Endothelial cell of umbilical vein (primary cell): ENCODE measurements around the gene UBE2E1. TPM values are rescaled to one million over a fixed set of nuclear protein-coding genes. Genes with fewer than 3 reads are reported as not detected.
A peak's percentile ranks its signal among the peaks of the same experiment; 100 is the strongest.

Experiments used
- BruUV-seq: library from RNA; stranded (reverse); fragments of 400-500 nt; replicated peaks from 2 replicates; lab custom pipeline; 2021; lab: Mats Ljungman, UMichigan
- CTCF ChIA-PET: fragments of 300-600, 350-600 bp; sonication (Branson Sonifier 250); formaldehyde crosslinking; loops from one replicate; lab custom pipeline; 2021; ENCODE audit warnings: antibody characterized with exemption, inconsistent platforms; lab: Charles Lee
- POLR2A ChIA-PET: fragments of 300-600, 350-600 bp; sonication (Branson Sonifier 250); formaldehyde crosslinking; loops from one replicate; lab custom pipeline; 2021; ENCODE audit warnings: antibody characterized with exemption, inconsistent platforms; lab: Charles Lee
- DNase-seq: peaks from one replicate; pipeline ENCODE4 v3.0.0-alpha.2; 2011; ENCODE audit warnings: low read depth, low spot score
- FAIRE-seq: peaks from 2 replicates; lab custom pipeline; 2011; peaks lifted over from hg19 to GRCh38; lab: Jason Lieb, UNC
- H2AFZ ChIP-seq: 2 replicates; pipeline ENCODE4 v1.6.0; 2012; ENCODE audit warnings: low read depth, low read length, control low read depth, inconsistent platforms
- H3K27ac ChIP-seq: 2 replicates; pipeline ENCODE4 v1.5.1; 2011; ENCODE audit warnings: low read depth, mild to moderate bottlenecking, control low read depth, low read length, moderate library complexity; ENCODE audit not compliant: insufficient read depth
- H3K27me3 ChIP-seq, 2 experiments: 2 replicates each; pipeline versions ENCODE4 v1.6.0 to v1.6.1; 2011; ENCODE audit warnings: low read length in 2 of 2, mixed read lengths in 1 of 2; ENCODE audit not compliant: control insufficient read depth in 2 of 2, insufficient read depth in 2 of 2
- H3K36me3 ChIP-seq, 2 experiments: 2 replicates in 1 of 2; 3 replicates in 1 of 2; pipeline ENCODE4 v1.5.1; 2011; ENCODE audit warnings: low read length in 2 of 2, mild to moderate bottlenecking in 1 of 2, moderate library complexity in 1 of 2; ENCODE audit not compliant: control insufficient read depth in 2 of 2, insufficient read depth in 2 of 2; ENCODE audit errors: extremely low read depth in 1 of 2
- H3K4me1 ChIP-seq: 3 replicates; pipeline ENCODE4 v1.5.1; 2011; ENCODE audit warnings: mild to moderate bottlenecking, low read length; ENCODE audit not compliant: control insufficient read depth, insufficient read depth; ENCODE audit errors: extremely low read depth
- H3K4me2 ChIP-seq: 2 replicates; pipeline ENCODE4 v1.6.1; 2011; ENCODE audit warnings: low read length, control low read depth, mixed read lengths; ENCODE audit not compliant: insufficient read depth
- H3K4me3 ChIP-seq, 3 experiments: fragments of 200-600 bp in 1 of 3; sonication (generic), shearing (Covaris generic) in 1 of 3; replicated peaks in 1 of 3; 2 replicates each; pipeline ENCODE4 v1.5.1; 2011 to 2016; ENCODE audit warnings: control low read depth in 3 of 3, low read length in 3 of 3, mild to moderate bottlenecking in 2 of 3, inconsistent platforms in 1 of 3, low read depth in 1 of 3, moderate library complexity in 1 of 3; ENCODE audit not compliant: insufficient read depth in 1 of 3
- H3K79me2 ChIP-seq: 2 replicates; pipeline ENCODE4 v1.6.0; 2012; ENCODE audit warnings: low read length, inconsistent platforms; ENCODE audit not compliant: control insufficient read depth, insufficient read depth
- H3K9ac ChIP-seq: replicated peaks from 2 replicates; pipeline ENCODE3; 2011; ENCODE audit warnings: low read length, control low read depth; ENCODE audit not compliant: insufficient read depth; ENCODE audit errors: extremely low read depth
- H3K9me1 ChIP-seq: replicated peaks from 3 replicates; pipeline ENCODE4 v1.6.0; 2011; ENCODE audit warnings: mild to moderate bottlenecking, low read length; ENCODE audit not compliant: control insufficient read depth, insufficient read depth; ENCODE audit errors: extremely low read depth
- H3K9me3 ChIP-seq: replicated peaks from 2 replicates; pipeline ENCODE4 v1.5.1; 2012; ENCODE audit warnings: low read length, inconsistent platforms; ENCODE audit not compliant: control insufficient read depth, insufficient read depth
- H4K20me1 ChIP-seq: replicated peaks from 2 replicates; pipeline ENCODE3; 2011; ENCODE audit warnings: mild to moderate bottlenecking, low read length; ENCODE audit not compliant: control insufficient read depth, insufficient read depth; ENCODE audit errors: extremely low read depth
- EZH2 ChIP-seq: IDR thresholded peaks from 2 replicates; pipeline ENCODE4 v1.6.1; 2012; ENCODE audit warnings: borderline replicate concordance, low read depth, mild to moderate bottlenecking, moderate library complexity, low read length, inconsistent platforms; ENCODE audit not compliant: severe bottlenecking
- FOS ChIP-seq: IDR thresholded peaks from 2 replicates; pipeline ENCODE4 v1.6.1; 2011; ENCODE audit warnings: mild to moderate bottlenecking, low read length, moderate library complexity, borderline replicate concordance; ENCODE audit not compliant: insufficient read depth
- GATA2 ChIP-seq: IDR thresholded peaks from 2 replicates; pipeline ENCODE4 v1.7.0; 2011; ENCODE audit warnings: low read depth, mild to moderate bottlenecking, moderate library complexity, mixed read lengths, low read length; ENCODE audit not compliant: insufficient read length, insufficient read depth
- JUN ChIP-seq: IDR thresholded peaks from 2 replicates; pipeline ENCODE4 v1.6.1; 2011; ENCODE audit warnings: borderline replicate concordance, low read depth; ENCODE audit not compliant: insufficient read length, insufficient read depth
- MAX ChIP-seq: IDR thresholded peaks from 2 replicates; pipeline ENCODE4 v1.6.1; 2011; ENCODE audit not compliant: insufficient read depth, insufficient read length
- MYC ChIP-seq: IDR thresholded peaks from one replicate; pipeline ENCODE4 v1.6.1; 2011; ENCODE audit warnings: mild to moderate bottlenecking, low read depth, low read length
- POLR2A ChIP-seq: IDR thresholded peaks from 2 replicates; pipeline ENCODE4 v1.6.1; 2012; ENCODE audit warnings: low read depth, mild to moderate bottlenecking, control low read depth, low read length
- POLR2AphosphoS5 ChIP-seq: IDR thresholded peaks from 2 replicates; pipeline ENCODE4 v1.6.1; 2012; ENCODE audit warnings: low read depth, mild to moderate bottlenecking, control low read depth, low read length, moderate library complexity; ENCODE audit not compliant: insufficient read depth
- dilution Hi-C: fragments of 300-500 bp; cut with MboI; formaldehyde crosslinking; loops from one replicate; pipeline ENCODE4 v1.15.0; 2019; ENCODE audit warnings: low sequenced_read_pairs; ENCODE audit not compliant: extremely low pct_ligation_motif_present
- intact Hi-C: fragments of 100-400 bp; cut with micrococcal nuclease; formaldehyde crosslinking; loops from one replicate; pipeline ENCODE4 v1.10.0; 2022
- polyA plus RNA-seq, 4 experiments: library from polyadenylated mRNA; depleted of rRNA in 3 of 4; stranded (reverse) in 3 of 4; unstranded in 1 of 4; fragments of >200 nt; gene quantifications; 2 replicates each; pipeline versions ENCODE4 v1.2.1 to v1.2.3, GENCODE V29; 2011 to 2012; ENCODE audit warnings: missing spikeins in 1 of 4
- total RNA-seq: library from RNA; stranded (reverse); gene quantifications from 2 replicates; pipeline ENCODE4 v1.2.3, GENCODE V29; 2021
- TF ChIP-seq, protein P1 (sequence below), 2 donors: IDR thresholded peaks; 1 replicate in 1 of 2; 2 replicates in 1 of 2; pipeline ENCODE4 v1.5.1; 2011; ENCODE audit warnings: low read length in 2 of 2, mild to moderate bottlenecking in 2 of 2, moderate library complexity in 2 of 2, control low read depth in 1 of 2, inconsistent platforms in 1 of 2, low read depth in 1 of 2; ENCODE audit not compliant: insufficient read depth in 1 of 2; ENCODE audit errors: extremely low read depth in 1 of 2

The UBE2E1 gene
- total and polyA plus RNA-seq, 2 donors (not counting 3 experiments of a cell fraction or from before 2014, with no cell fraction given), result 72.7 to 114 TPM

DNA sequence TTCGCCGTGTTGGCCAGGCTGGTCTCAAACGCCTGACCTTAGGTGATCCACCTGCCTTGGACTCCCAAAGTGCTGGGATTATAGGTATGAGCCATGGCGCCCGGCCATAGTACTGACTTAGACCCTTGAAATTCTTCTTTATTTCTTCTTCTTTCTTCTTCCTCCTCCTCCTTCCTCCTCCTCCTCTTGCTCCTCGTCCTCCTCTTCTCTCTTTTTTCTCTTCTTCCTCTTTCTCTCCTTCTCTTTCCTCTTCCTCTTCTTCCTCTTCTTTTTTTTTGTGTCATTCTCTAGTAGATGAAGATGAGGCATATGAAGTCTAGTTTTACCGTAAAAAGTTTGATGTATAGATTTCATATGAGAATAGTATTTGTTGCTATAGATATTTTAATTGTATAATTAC is 120.5 kb downstream of the UBE2E1 start:
- Histone ChIP-seq H2AFZ (no peak overlapping the region), H4K20me1 (no peaks in the 10 kb centered on the region), H3K27ac (no peak overlapping the region), H3K79me2 (no peaks in the 10 kb centered on the region), H3K36me3 (no peaks in the 10 kb centered on the region), H3K9me3 (no peaks in the 10 kb centered on the region), H3K4me3 (no peak overlapping the region), H3K27me3 (peaks cover 0 to 5% of the 10 kb centered on the region in 2 experiments), H3K4me1 (no peaks in the 10 kb centered on the region), H3K9me1 (no peaks in the 10 kb centered on the region), H3K9ac (no peak overlapping the region), H3K4me2 (no peak overlapping the region)
- intact Hi-C loops, result no loop called here
- DNase-seq (no peak), FAIRE-seq (peak; percentile 35)
- ChIA-PET POLR2A (interaction anchor here (1.1 to 1.6 kb wide), 2 partner anchors 9 kb away, joined by 8 to 10 read pairs; partner anchors contain the start of genes NKIRAS1 and RPL15), CTCF (interaction anchor here (1.0 to 1.7 kb wide), 3 partner anchors 9 to 72 kb away, joined by 3 to 6 read pairs (median 4); no protein-coding TSS in a partner anchor)
- dilution Hi-C loops, result no loop called here
- TF ChIP-seq FOS (no peak), POLR2A (no peak), GATA2 (no peak), EZH2 (no peak), MAX (no peak), MYC (no peak), POLR2AphosphoS5 (no peak), JUN (no peak)
- TF ChIP-seq, protein P1, sequence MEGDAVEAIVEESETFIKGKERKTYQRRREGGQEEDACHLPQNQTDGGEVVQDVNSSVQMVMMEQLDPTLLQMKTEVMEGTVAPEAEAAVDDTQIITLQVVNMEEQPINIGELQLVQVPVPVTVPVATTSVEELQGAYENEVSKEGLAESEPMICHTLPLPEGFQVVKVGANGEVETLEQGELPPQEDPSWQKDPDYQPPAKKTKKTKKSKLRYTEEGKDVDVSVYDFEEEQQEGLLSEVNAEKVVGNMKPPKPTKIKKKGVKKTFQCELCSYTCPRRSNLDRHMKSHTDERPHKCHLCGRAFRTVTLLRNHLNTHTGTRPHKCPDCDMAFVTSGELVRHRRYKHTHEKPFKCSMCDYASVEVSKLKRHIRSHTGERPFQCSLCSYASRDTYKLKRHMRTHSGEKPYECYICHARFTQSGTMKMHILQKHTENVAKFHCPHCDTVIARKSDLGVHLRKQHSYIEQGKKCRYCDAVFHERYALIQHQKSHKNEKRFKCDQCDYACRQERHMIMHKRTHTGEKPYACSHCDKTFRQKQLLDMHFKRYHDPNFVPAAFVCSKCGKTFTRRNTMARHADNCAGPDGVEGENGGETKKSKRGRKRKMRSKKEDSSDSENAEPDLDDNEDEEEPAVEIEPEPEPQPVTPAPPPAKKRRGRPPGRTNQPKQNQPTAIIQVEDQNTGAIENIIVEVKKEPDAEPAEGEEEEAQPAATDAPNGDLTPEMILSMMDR (IDR thresholded peaks at IDR 0.05; ENCODE audit: extremely low read depth in 1 of 2, insufficient read depth in 1 of 2, low read depth in 1 of 2, low read length in 2 of 2), result no peak
- BruUV-seq, result no TSS peak
